CD8-positive, alpha-beta memory T cell (primary cell): ENCODE data around the gene IDUA. TPM values are rescaled to one million over a fixed set of nuclear protein-coding genes. Genes with fewer than 3 reads are reported as not detected.

Experiments used
- CTCF ChIA-PET: fragments of 350-600 bp; sonication (Branson Sonifier 250); formaldehyde crosslinking; loops from one replicate; lab custom pipeline; 2021; ENCODE audit warnings: antibody characterized with exemption; lab: Charles Lee
- POLR2A ChIA-PET: fragments of 350-600 bp; sonication (Branson Sonifier 250); formaldehyde crosslinking; loops from one replicate; lab custom pipeline; 2021; ENCODE audit warnings: antibody characterized with exemption; lab: Charles Lee
- DNase-seq, 5 donors: peaks; one replicate each; pipeline versions ENCODE4 v3.0.0 to v3.0.0-alpha.2; 2020 to 2022; ENCODE audit warnings: mixed read lengths in 1 of 5
- H3K27ac ChIP-seq: one replicate; pipeline ENCODE4 v1.7.0; 2013; ENCODE audit warnings: low read depth, mild to moderate bottlenecking, low read length, moderate library complexity
- H3K27me3 ChIP-seq: 2 replicates; pipeline ENCODE4 v1.7.0; 2013; ENCODE audit warnings: low read length, mild to moderate bottlenecking; ENCODE audit not compliant: insufficient read depth, poor library complexity, severe bottlenecking
- H3K36me3 ChIP-seq: 2 replicates; pipeline ENCODE4 v1.7.0; 2013; ENCODE audit warnings: mild to moderate bottlenecking, low read length, moderate library complexity; ENCODE audit not compliant: insufficient read depth
- H3K4me1 ChIP-seq: 2 replicates; pipeline ENCODE4 v1.7.0; 2013; ENCODE audit warnings: mild to moderate bottlenecking, low read length, moderate library complexity; ENCODE audit not compliant: insufficient read depth
- H3K4me3 ChIP-seq: 2 replicates; pipeline ENCODE4 v1.7.0; 2013; ENCODE audit warnings: mild to moderate bottlenecking, low read length
- H3K9me3 ChIP-seq: 2 replicates; pipeline ENCODE4 v1.7.0; 2013; ENCODE audit warnings: mild to moderate bottlenecking, low read length
- H3K27ac Mint-ChIP-seq, 8 donors: one replicate each; pipeline ENCODE4 v1.8.0; 2020 to 2021; ENCODE audit warnings: mixed read lengths in 8 of 8, mild to moderate bottlenecking in 6 of 8, inconsistent platforms in 3 of 8, moderate library complexity in 3 of 8
- H3K27me3 Mint-ChIP-seq, 2 donors: one replicate each; pipeline ENCODE4 v1.8.0; 2020 to 2021; ENCODE audit warnings: mixed read lengths in 2 of 2, mild to moderate bottlenecking in 1 of 2, moderate library complexity in 1 of 2
- H3K36me3 Mint-ChIP-seq, 3 donors: one replicate each; pipeline ENCODE4 v1.8.0; 2020 to 2021; ENCODE audit warnings: mixed read lengths in 3 of 3, inconsistent platforms in 1 of 3, mild to moderate bottlenecking in 1 of 3
- H3K4me1 Mint-ChIP-seq, 3 donors: one replicate each; pipeline ENCODE4 v1.8.0; 2020 to 2021; ENCODE audit warnings: mixed read lengths in 3 of 3, inconsistent platforms in 1 of 3, mild to moderate bottlenecking in 1 of 3
- H3K4me3 Mint-ChIP-seq, 7 donors: one replicate each; pipeline ENCODE4 v1.8.0; 2020 to 2021; ENCODE audit warnings: mixed read lengths in 7 of 7, mild to moderate bottlenecking in 6 of 7, moderate library complexity in 4 of 7, inconsistent platforms in 2 of 7
- H3K9me3 Mint-ChIP-seq, 5 donors: one replicate each; pipeline ENCODE4 v1.8.0; 2020 to 2022; ENCODE audit warnings: mixed read lengths in 5 of 5, mild to moderate bottlenecking in 3 of 5, moderate library complexity in 2 of 5, inconsistent platforms in 1 of 5
- polyA plus RNA-seq: library from polyadenylated mRNA; unstranded; fragments of 300-500 nt; fragmentation: Illumina TruSeq; gene quantifications from one replicate; pipeline ENCODE4 v1.2.3, GENCODE V29; 2021
- total RNA-seq, 2 experiments: library from RNA; stranded (reverse); gene quantifications; one replicate each; pipeline ENCODE4 v1.2.3, GENCODE V29; 2021

Gene IDUA
- total and polyA plus RNA-seq, 3 experiments from 2014 or later, result 9.3 to 19.1 (median 18.7) TPM

DNA sequence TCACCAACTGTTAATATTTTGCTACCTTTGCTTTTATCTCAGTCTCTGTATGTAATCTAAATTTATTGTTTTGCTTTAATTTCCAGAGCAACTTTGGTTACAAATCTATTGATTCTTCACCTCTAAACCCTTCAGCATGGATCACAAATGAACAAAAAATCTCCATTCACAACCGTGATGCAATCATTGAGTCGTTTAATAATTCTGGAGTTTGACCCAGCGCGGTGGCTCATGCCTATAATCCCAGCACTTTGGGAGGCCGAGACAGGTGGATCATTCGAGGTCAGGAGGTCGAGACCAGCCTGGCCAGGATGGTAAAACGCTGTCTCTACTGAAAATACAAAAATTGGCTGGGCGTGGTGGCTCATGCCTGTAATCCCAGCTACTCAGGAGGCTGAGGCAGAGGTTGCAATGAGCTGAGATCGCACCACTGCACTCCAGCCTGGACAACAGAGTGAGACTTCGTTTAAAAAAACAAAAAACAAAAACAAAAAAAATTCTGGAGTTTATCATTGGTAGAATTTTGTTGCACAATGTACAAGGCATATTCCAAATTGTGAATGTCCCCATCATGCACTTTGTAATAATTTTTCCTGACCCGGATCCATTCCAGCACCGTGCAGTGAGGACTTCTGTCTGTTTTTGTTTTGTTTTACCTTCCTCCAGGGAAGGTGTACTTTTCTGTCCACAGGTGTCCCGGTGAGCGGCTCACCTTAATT lies 2.3 kb upstream of the IDUA start:
- Histone ChIP-seq H3K27ac (no peak overlapping the region), H3K4me1 (peaks cover 23% of the 10 kb centered on the region), H3K27me3 (no peaks in the 10 kb centered on the region), H3K4me3 (peak overlapping the region; percentile 35), H3K36me3 (no peaks in the 10 kb centered on the region), H3K9me3 (no peaks in the 10 kb centered on the region)
- ChIA-PET CTCF (no interaction called here), POLR2A (no interaction called here)
- H3K27ac Mint-ChIP-seq, result peak overlapping the region in 7 of 8 donors; percentile 30 to 77 (median 64)
- peaks cover 15 to 33% (median 16%) of the 10 kb centered on the region in 3 donors for H3K4me1 Mint-ChIP-seq
- H3K9me3 Mint-ChIP-seq, result no peaks in the 10 kb centered on the region
- no peak for DNase-seq
- H3K4me3 Mint-ChIP-seq, result peak overlapping the region; percentile 61 to 86 (median 73)
- H3K27me3 Mint-ChIP-seq, result peaks cover 0 to 1% of the 10 kb centered on the region in 2 donors
- H3K36me3 Mint-ChIP-seq, result peaks cover 0 to 1% (median 0%) of the 10 kb centered on the region in 3 donors

DNA sequence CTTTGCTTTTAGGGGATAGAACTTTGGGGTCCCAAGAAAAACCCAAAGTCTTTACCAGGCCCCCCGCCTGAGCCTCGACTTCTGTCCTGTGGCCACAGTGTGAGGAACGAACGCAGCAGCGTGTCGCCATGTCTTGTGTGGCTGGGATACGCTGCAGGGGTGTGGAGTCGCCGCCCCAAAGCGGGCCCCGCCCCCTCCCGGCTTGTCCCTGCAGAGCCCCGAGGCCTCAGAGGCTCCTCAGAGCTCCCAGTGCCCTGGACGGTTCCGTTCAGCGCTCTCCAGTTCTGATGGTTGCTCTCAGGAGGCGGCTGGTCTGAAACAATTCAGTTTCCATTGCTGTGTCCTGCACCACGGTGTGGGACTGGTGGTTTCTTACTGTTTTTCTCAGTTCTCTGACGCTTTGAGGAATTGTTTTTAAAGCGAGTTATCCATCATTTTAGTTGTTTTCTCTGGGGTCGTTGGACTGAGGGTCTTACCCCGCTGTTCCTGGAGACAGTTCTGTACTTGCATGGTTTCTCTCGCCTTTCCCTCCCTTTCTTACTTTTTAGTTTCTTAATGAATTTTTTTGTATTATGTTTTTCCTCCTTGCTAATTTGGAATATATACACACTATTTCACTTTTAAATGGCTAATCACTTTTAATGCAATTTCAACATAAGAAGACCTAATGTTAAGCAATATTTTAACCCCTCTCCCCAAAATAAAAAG lies 1.6 kb upstream of the IDUA start:
- Mint-ChIP-seq H3K4me3 (peak overlapping the region; percentile 61 to 95 (median 78)), H3K36me3 (peaks cover 0 to 5% (median 0%) of the 10 kb centered on the region in 3 donors), H3K4me1 (peaks cover 15 to 33% (median 16%) of the 10 kb centered on the region in 3 donors), H3K27me3 (peaks cover 0 to 1% of the 10 kb centered on the region in 2 donors), H3K27ac (peak overlapping the region in 7 of 8 donors; percentile 30 to 92 (median 67)), H3K9me3 (no peaks in the 10 kb centered on the region)
- peaks cover 23% of the 10 kb centered on the region for H3K4me1 ChIP-seq
- H3K27ac ChIP-seq, result no peak overlapping the region
- no peaks in the 10 kb centered on the region for H3K9me3 ChIP-seq
- ChIA-PET CTCF (interaction anchor here (5.5 kb wide), 1 partner anchor 245 kb away, joined by 60 read pairs; no protein-coding TSS in a partner anchor), POLR2A (interaction anchor here (1.3 kb wide), 1 partner anchor 11 kb away, joined by 4 read pairs; the partner anchor contains the start of gene DGKQ)
- no peaks in the 10 kb centered on the region for H3K27me3 ChIP-seq
- peak; percentile 53 to 78 (median 57) for DNase-seq
- no peaks in the 10 kb centered on the region for H3K36me3 ChIP-seq
- peak overlapping the region; percentile 35 for H3K4me3 ChIP-seq

DNA sequence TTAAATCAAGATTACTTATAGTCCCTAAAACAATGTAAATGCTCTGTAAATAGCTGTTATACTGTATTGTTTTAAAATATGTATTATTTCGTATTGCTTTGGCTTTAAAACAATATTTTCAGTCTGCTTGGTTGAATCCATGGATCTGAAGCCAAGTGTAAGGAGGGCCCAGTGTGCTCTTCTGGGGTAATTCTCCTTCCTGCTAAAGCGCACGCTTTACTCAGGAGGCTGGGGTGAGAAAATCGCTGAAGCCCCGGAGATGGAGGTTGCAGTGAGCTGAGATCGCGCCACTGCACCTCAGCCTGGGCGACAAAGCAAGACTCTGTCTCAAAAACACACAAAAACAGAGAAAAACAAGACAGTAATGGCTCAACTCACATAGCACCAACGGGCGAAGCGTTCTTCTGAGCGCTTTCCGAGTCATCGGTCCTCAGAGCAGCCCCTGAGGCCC lies 391 bp upstream of the IDUA start:
- H3K4me3 Mint-ChIP-seq, result peak overlapping the region; percentile 86 to 95 (median 89)
- H3K27me3 ChIP-seq, result no peaks in the 10 kb centered on the region
- no peak for DNase-seq
- no peaks in the 10 kb centered on the region for H3K36me3 ChIP-seq
- H3K27ac Mint-ChIP-seq, result peak overlapping the region; percentile 64 to 96 (median 89)
- H3K27me3 Mint-ChIP-seq, result no peaks in the 10 kb centered on the region
- H3K27ac ChIP-seq, result peak overlapping the region; percentile 60
- peaks cover 15 to 33% (median 16%) of the 10 kb centered on the region in 3 donors for H3K4me1 Mint-ChIP-seq
- H3K36me3 Mint-ChIP-seq, result peaks cover 0 to 8% (median 0%) of the 10 kb centered on the region in 3 donors
- POLR2A ChIA-PET, result interaction anchor here (0.6 to 1.7 kb wide), 6 partner anchors 13 to 244 kb away, joined by 3 to 10 read pairs (median 6); partner anchors contain the start of genes DGKQ, GAK and TMEM175
- no peaks in the 10 kb centered on the region for H3K9me3 ChIP-seq
- H3K9me3 Mint-ChIP-seq, result no peaks in the 10 kb centered on the region
- peak overlapping the region; percentile 74 for H3K4me3 ChIP-seq
- CTCF ChIA-PET, result interaction anchor here (1.0 to 5.5 kb wide), 14 partner anchors 16 to 742 kb away, joined by 3 to 60 read pairs (median 4); no protein-coding TSS in a partner anchor
- H3K4me1 ChIP-seq, result peaks cover 23% of the 10 kb centered on the region

DNA sequence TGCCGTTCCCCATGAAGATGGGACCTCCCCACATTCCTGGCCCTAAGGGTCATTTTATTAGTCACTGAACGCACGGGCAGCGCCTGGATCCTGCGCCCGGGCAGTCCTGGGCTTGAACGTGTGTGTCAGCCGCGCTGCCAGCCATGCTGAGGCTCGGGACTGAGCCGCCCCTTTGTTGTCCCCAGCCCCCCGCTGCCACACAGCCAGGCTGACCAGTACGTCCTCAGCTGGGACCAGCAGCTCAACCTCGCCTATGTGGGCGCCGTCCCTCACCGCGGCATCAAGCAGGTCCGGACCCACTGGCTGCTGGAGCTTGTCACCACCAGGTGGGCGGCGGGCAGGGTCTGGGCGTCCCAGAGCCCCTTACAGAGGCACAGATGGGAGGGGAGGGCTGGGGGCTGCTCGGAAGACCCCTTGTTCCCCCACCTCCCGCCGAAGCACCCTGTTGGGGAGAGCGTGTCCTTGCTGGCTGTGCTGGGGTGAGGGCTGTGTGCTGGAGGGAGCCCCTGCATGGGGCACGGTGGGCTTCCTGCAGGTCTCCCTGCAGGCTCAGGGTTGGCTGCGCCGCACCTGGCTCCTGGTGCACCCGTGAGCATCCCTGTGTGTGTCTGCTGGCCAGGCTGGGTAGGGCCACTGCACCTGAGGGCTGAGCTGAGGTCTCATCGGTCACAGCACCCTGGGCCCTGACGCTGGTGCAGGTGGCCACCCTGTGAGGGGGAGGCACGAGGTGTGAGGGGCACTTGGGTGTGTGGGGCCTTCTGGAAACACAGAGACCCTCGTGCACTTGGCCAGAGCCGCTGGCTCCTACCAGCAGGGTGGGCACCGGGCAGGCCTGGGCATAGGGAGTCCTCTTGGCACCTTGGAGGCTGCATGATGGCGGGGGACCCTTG lies 1.0 kb downstream of the IDUA start:
- H3K27ac ChIP-seq, result peak overlapping the region; percentile 24
- H3K4me1 ChIP-seq, result peaks cover 23% of the 10 kb centered on the region
- peak overlapping the region; percentile 49 to 80 (median 72) for H3K4me3 Mint-ChIP-seq
- H3K27ac Mint-ChIP-seq, result peak overlapping the region in 1 of 8 donors; percentile 82
- H3K4me1 Mint-ChIP-seq, result peaks cover 15 to 33% (median 16%) of the 10 kb centered on the region in 3 donors
- DNase-seq, result no peak
- H3K27me3 ChIP-seq, result no peaks in the 10 kb centered on the region
- no peaks in the 10 kb centered on the region for H3K36me3 ChIP-seq
- H3K4me3 ChIP-seq, result peak overlapping the region; percentile 74
- no peaks in the 10 kb centered on the region for H3K27me3 Mint-ChIP-seq
- no peaks in the 10 kb centered on the region for H3K9me3 Mint-ChIP-seq
- ChIA-PET POLR2A (interaction anchor here (0.6 to 1.7 kb wide), 4 partner anchors 56 to 245 kb away, joined by 3 to 10 read pairs (median 8); partner anchors contain the start of genes GAK and TMEM175), CTCF (interaction anchor here (0.6 to 5.5 kb wide), 22 partner anchors 10 to 743 kb away, joined by 3 to 60 read pairs (median 4); partner anchors contain the start of genes GAK and TMEM175)
- H3K9me3 ChIP-seq, result no peaks in the 10 kb centered on the region
- peaks cover 0 to 11% (median 0%) of the 10 kb centered on the region in 3 donors for H3K36me3 Mint-ChIP-seq

DNA sequence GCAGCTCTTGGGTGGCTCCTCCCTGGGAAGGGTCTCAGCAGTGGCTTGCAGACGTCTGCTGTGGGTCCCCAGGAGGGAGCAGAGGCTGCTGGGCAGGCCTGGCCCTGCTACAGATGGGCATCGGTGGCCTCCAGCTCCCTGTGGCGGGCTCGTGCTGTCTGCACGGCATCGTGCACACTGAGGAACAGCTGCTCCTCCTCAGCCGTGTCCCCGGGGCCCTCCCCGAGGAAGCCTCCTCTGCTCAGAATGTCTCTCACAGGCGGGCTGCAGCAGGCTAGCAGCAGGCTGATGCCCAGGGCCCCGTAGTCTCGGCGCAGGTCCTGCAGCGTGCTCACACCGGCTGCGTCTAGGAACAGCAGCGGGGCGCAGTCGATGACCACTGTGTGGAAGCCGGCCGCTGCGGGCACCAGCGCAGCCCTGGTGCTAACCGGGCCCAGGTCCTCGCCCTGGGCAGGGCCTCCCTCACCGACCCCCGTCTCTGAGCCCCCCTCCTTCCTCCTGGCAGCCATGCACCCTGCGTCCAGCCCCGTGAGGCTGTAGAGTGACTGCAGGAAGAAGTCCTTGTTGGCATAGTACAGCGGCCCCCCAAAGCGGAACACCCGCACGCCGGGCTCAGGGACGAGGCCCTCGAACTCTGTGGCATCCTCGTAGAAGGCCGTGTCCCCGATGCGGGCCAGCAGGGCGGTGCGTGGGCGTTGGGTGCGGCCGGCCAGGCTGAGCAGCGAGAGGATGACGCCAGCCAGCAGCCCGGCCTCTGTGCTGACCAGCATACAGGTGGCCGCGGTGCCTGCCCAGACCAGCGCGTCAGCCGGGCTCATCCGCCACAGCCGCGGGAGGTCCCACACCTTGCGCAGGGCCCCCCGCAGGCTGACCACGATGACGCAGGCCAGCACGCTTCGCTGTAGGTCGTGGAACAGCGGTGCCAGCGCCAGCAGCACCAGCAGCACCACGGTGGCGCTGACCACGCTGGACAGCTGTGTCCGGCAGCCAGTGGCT lies 2.2 kb downstream of the IDUA start:
- H3K36me3 ChIP-seq, result no peaks in the 10 kb centered on the region
- H3K36me3 Mint-ChIP-seq, result peaks cover 0 to 11% (median 0%) of the 10 kb centered on the region in 3 donors
- H3K27me3 Mint-ChIP-seq, result no peaks in the 10 kb centered on the region
- POLR2A ChIA-PET, result interaction anchor here (0.6 kb wide), 1 partner anchor 221 kb away, joined by 3 read pairs; no protein-coding TSS in a partner anchor
- no peak overlapping the region for H3K4me3 ChIP-seq
- H3K27ac ChIP-seq, result no peak overlapping the region
- no peak for DNase-seq
- peak overlapping the region in 2 of 7 donors; percentile 40 to 51 for H3K4me3 Mint-ChIP-seq
- no peaks in the 10 kb centered on the region for H3K9me3 ChIP-seq
- peaks cover 15 to 33% (median 16%) of the 10 kb centered on the region in 3 donors for H3K4me1 Mint-ChIP-seq
- no peaks in the 10 kb centered on the region for H3K9me3 Mint-ChIP-seq
- H3K27me3 ChIP-seq, result no peaks in the 10 kb centered on the region
- H3K27ac Mint-ChIP-seq, result no peak overlapping the region
- H3K4me1 ChIP-seq, result peaks cover 23% of the 10 kb centered on the region
- CTCF ChIA-PET, result interaction anchor here (0.6 to 5.5 kb wide), 2 partner anchors 20 to 248 kb away, joined by 3 to 60 read pairs; no protein-coding TSS in a partner anchor

DNA sequence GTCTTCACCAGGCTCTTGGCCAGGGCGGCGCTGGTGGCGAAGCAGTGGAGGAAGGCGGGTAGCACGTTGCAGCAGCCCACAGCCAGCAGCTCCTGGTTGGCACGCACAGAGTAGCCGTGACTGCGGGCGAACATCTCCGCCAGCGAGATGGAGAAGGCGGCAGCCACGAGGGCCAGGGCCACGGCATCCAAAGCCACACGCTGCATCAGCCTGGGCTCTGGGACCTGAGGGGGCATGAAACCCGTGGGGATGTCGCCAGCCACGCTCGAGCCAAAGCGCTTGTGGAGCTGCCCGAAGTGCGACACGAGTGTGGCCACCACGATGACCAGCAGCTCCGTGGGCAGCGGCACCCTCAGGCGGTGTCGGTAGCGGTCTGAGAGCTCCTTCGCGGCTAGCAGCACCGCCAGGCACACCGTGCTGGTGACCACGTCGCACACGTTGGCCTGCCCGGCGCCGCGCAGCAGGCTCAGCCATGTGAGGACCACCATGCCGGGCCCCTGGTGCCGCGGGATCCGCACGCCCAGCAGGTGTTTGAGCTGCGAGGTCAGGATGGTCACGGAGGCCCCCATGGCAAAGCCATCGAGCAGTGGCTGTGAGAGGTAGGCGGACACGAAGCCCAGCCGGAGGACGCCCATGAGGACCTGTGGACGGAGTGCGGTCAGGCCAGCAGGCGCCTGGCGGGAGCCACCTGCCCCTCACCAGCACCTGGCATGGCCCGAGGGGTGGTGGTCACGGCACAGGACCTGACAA lies 3.1 kb downstream of the IDUA start:
- H3K9me3 Mint-ChIP-seq, result no peaks in the 10 kb centered on the region
- H3K27me3 Mint-ChIP-seq, result no peaks in the 10 kb centered on the region
- no peak for DNase-seq

More for the DNA sequence above, 3.1 kb downstream of the IDUA start:
- Mint-ChIP-seq H3K36me3 (peaks cover 0 to 11% (median 0%) of the 10 kb centered on the region in 3 donors), H3K4me1 (peaks cover 13 to 27% (median 15%) of the 10 kb centered on the region in 3 donors), H3K27ac (no peak overlapping the region), H3K4me3 (no peak overlapping the region)
- Histone ChIP-seq H3K27me3 (no peaks in the 10 kb centered on the region), H3K9me3 (no peaks in the 10 kb centered on the region), H3K27ac (no peak overlapping the region), H3K4me1 (peaks cover 16% of the 10 kb centered on the region), H3K4me3 (no peak overlapping the region), H3K36me3 (no peaks in the 10 kb centered on the region)
- ChIA-PET POLR2A (no interaction called here), CTCF (interaction anchor here (5.5 kb wide), 1 partner anchor 249 kb away, joined by 60 read pairs; no protein-coding TSS in a partner anchor)
